Erythroblast (primary cell): ENCODE data around the gene COL13A1.

ENCODE experiments used
- GATA1 ChIP-seq: IDR thresholded peaks from 2 replicates; pipeline ENCODE4 v1.6.1; 2011; ENCODE audit warnings: low read depth, mild to moderate bottlenecking, control low read depth, low read length, moderate library complexity
- POLR2A ChIP-seq: IDR thresholded peaks from 2 replicates; pipeline ENCODE4 v1.6.1; 2011; ENCODE audit warnings: mild to moderate bottlenecking, low read length

DNA sequence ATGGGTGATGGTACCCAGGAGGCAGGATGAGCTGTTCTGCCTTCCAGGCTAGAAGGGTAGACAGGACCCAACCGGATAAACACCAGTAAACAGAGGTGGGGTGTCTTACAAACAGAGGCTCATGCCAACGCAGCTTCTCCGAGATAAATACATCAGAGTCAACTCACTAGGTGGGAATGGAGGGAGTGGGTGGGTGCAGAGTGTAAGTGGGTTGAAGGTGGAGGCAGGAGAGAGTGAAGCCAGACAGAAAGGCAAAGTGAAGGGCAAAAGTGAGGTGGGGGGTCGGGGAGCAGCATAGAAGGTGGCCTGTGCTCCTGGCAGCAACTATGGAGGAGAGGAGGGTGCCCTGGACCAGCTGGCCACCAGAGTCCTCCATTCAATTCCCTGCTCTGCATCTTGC, 40.4 kb upstream of the COL13A1 start:
- TF ChIP-seq POLR2A (no peak), GATA1 (no peak)
